ENCODE data around the gene PPM1A.

GRCh38 chr14:60303745-60304144, 54.7 kb downstream of the PPM1A start:
- no peak for TF ChIP-seq CTCF (IDR thresholded peaks at IDR 0.05)
- no peak for TF ChIP-seq POLR2A (IDR thresholded peaks at IDR 0.05; ENCODE audit: low read depth)
- no peak for TF ChIP-seq EP300 (IDR thresholded peaks at IDR 0.05)
